ENCODE measurements around the gene NPTXR.

Gene NPTXR

DNA sequence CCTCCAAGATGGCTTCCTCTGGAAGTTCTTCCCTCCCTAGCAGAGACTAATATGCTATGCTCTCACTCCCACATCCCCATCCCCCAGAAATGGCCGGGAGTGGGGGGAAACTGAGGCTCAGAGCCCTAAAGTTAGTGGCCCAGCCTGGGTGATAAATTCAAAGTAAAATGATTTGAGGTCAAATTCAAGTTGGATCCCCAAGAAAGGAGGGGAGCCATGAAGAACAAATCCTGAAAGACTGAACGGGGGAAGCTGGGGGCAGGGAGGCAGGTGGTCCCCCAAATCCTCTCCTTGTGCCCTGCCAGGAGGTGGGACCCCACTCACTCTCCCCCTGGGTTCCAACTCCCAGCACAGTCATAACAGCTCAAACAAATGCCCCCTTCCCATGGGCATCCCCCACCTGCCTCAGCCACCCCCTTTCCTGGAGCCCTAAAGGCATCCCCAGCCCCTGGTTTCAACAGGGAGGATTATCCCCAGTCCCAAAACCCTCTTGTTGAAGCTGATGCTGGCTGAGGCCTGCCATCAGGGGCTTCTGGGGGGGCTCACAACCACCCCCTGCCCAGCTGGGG lies 27.0 kb upstream of the NPTXR start:
- Histone ChIP-seq H3K27me3 (replicated peaks; ENCODE audit: insufficient read depth, low read length) (no peaks in the 10 kb centered on the region), H2AFZ (ENCODE audit: low read length) (no peak overlapping the region), H3K36me3 (replicated peaks; ENCODE audit: insufficient read depth, low read length) (peaks cover 10% of the 10 kb centered on the region), H3F3A (ENCODE audit: insufficient read depth, low read length) (peaks cover 36% of the 10 kb centered on the region), H3K27ac (ENCODE audit: low read length) (peak overlapping the region; percentile 80; the same call in 1 of the 2 replicates), H3K4me3 (ENCODE audit: low read length) (peak overlapping the region; percentile 93), H3K79me2 (ENCODE audit: low read length) (peaks cover 53% of the 10 kb centered on the region), H3K4me1 (ENCODE audit: low read length) (peaks cover 30% of the 10 kb centered on the region), H4K20me1 (ENCODE audit: insufficient read depth, low read length) (peaks cover 11% of the 10 kb centered on the region; the same call in 1 of the 2 replicates), H3K9me3 (replicated peaks; ENCODE audit: insufficient read depth, low read length) (no peaks in the 10 kb centered on the region), H3K4me2 (ENCODE audit: low read depth, low read length) (peak overlapping the region; percentile 99), H3K9me2 (replicated peaks; ENCODE audit: insufficient read depth, low read length) (no peaks in the 10 kb centered on the region), H3K9ac (ENCODE audit: low read length) (peak overlapping the region; percentile 95)
- no peak for TF ChIP-seq EZH2 (optimal IDR thresholded peaks at IDR 0.05; ENCODE audit: low read depth, low read length)
- no peak for TF ChIP-seq EZH2phosphoT487 (IDR thresholded peaks at IDR 0.05; ENCODE audit: low read length)
- TF ChIP-seq, protein P1, sequence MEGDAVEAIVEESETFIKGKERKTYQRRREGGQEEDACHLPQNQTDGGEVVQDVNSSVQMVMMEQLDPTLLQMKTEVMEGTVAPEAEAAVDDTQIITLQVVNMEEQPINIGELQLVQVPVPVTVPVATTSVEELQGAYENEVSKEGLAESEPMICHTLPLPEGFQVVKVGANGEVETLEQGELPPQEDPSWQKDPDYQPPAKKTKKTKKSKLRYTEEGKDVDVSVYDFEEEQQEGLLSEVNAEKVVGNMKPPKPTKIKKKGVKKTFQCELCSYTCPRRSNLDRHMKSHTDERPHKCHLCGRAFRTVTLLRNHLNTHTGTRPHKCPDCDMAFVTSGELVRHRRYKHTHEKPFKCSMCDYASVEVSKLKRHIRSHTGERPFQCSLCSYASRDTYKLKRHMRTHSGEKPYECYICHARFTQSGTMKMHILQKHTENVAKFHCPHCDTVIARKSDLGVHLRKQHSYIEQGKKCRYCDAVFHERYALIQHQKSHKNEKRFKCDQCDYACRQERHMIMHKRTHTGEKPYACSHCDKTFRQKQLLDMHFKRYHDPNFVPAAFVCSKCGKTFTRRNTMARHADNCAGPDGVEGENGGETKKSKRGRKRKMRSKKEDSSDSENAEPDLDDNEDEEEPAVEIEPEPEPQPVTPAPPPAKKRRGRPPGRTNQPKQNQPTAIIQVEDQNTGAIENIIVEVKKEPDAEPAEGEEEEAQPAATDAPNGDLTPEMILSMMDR (IDR thresholded peaks at IDR 0.05; ENCODE audit: low read length), result no peak
- DNase-seq, result no peak

DNA sequence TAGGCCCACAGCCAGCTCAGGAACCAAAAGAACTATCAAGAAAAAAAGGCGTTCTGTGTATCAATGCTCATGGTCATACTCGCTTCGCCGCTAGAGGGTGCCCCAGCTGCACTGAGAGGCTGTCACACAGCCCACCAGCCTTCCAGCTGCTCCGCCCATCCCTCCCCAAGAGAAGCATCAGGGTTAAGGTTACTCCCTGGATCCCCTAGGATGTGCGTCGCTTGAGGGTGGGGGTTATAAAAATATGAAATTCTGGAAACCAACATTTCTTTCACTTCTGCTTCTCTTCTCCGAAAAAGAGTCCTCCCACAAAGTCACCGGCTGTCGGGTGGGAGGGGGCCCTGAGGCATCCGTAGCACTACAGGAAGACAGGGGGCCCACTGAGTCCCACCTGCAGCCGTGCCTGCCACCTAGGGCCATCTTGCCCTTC lies 26.5 kb upstream of the NPTXR start:
- TF ChIP-seq EZH2 (optimal IDR thresholded peaks at IDR 0.05; ENCODE audit: low read depth, low read length), result no peak
- TF ChIP-seq, protein P1 (IDR thresholded peaks at IDR 0.05; ENCODE audit: low read length), result peak; percentile 95
- Histone ChIP-seq H3K27me3 (replicated peaks; ENCODE audit: insufficient read depth, low read length) (no peaks in the 10 kb centered on the region), H2AFZ (ENCODE audit: low read length) (no peak overlapping the region), H3F3A (ENCODE audit: insufficient read depth, low read length) (peaks cover 36% of the 10 kb centered on the region), H3K79me2 (ENCODE audit: low read length) (peaks cover 53% of the 10 kb centered on the region), H3K27ac (ENCODE audit: low read length) (peak overlapping the region; percentile 80; the same call in 1 of the 2 replicates), H3K9ac (ENCODE audit: low read length) (peak overlapping the region; percentile 95), H3K4me1 (ENCODE audit: low read length) (peaks cover 30% of the 10 kb centered on the region), H3K4me2 (ENCODE audit: low read depth, low read length) (peak overlapping the region; percentile 99), H3K9me3 (replicated peaks; ENCODE audit: insufficient read depth, low read length) (no peaks in the 10 kb centered on the region), H3K36me3 (replicated peaks; ENCODE audit: insufficient read depth, low read length) (peaks cover 10% of the 10 kb centered on the region), H3K9me2 (replicated peaks; ENCODE audit: insufficient read depth, low read length) (no peaks in the 10 kb centered on the region), H3K4me3 (ENCODE audit: low read length) (peak overlapping the region; percentile 93), H4K20me1 (ENCODE audit: insufficient read depth, low read length) (peaks cover 11% of the 10 kb centered on the region; the same call in 1 of the 2 replicates)
- peak; percentile 82 for DNase-seq

DNA sequence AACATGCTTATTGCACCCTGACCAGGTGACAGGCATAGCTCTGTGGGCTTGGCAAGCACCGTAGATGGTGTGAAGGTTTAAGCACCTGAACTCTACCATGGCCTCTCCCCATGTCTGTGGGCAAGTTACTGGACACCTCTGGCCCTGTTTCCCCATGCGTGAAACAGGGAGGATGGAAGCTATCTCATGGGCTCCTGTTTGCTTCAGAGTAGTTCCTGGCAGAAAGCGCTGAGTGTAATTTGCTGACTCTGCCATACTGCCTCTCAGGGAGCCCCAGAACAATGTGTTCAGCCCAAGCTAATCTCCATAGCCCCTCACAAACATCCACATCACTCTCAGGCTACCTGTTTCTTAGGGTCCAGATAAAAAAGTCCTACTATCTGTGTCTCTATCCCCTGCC lies 25.8 kb upstream of the NPTXR start:
- H3K4me3 ChIP-seq (ENCODE audit: low read length), result peak overlapping the region; percentile 93; the same call in 1 of the 2 replicates
- H3K27me3 ChIP-seq (replicated peaks; ENCODE audit: insufficient read depth, low read length), result no peaks in the 10 kb centered on the region
- no peak for DNase-seq
- no peaks in the 10 kb centered on the region for H3K9me3 ChIP-seq (replicated peaks; ENCODE audit: insufficient read depth, low read length)
- no peak overlapping the region for H2AFZ ChIP-seq (ENCODE audit: low read length)
- H3K9me2 ChIP-seq (replicated peaks; ENCODE audit: insufficient read depth, low read length), result no peaks in the 10 kb centered on the region
- peaks cover 29% of the 10 kb centered on the region for H3K4me1 ChIP-seq (ENCODE audit: low read length)
- peaks cover 10% of the 10 kb centered on the region for H3K36me3 ChIP-seq (replicated peaks; ENCODE audit: insufficient read depth, low read length)
- peak overlapping the region; percentile 32; the same call in 1 of the 2 replicates for H3K9ac ChIP-seq (ENCODE audit: low read length)
- H3K4me2 ChIP-seq (ENCODE audit: low read depth, low read length), result peak overlapping the region; percentile 99
- H3K79me2 ChIP-seq (ENCODE audit: low read length), result peaks cover 53% of the 10 kb centered on the region
- TF ChIP-seq EZH2 (optimal IDR thresholded peaks at IDR 0.05; ENCODE audit: low read depth, low read length) (no peak), EZH2phosphoT487 (IDR thresholded peaks at IDR 0.05; ENCODE audit: low read length) (no peak)
- TF ChIP-seq, protein P1 (IDR thresholded peaks at IDR 0.05; ENCODE audit: low read length), result no peak
- peak overlapping the region; percentile 12; the same call in 1 of the 2 replicates for H3K27ac ChIP-seq (ENCODE audit: low read length)
- H4K20me1 ChIP-seq (ENCODE audit: insufficient read depth, low read length), result peaks cover 13% of the 10 kb centered on the region
- peaks cover 38% of the 10 kb centered on the region for H3F3A ChIP-seq (ENCODE audit: insufficient read depth, low read length)
